T-helper 9 cell (primary cell): ENCODE measurements around the gene RPP14.
"Not testable (repeated sequence)": the region's sequence is repeated elsewhere in the genome, so short reads cannot be mapped to it uniquely, and the experiment has no call there.

ENCODE experiments used
- DNase-seq: peaks from one replicate; pipeline ENCODE4 v3.0.0-alpha.2; 2020
- total RNA-seq, 2 donors: gene quantifications; one replicate each; lab custom pipeline; 2026; lab: John Stamatoyannopoulos, UW

Gene RPP14
- total RNA-seq: 7.7 to 11.8 reads per million in 2 donors

- peak; percentile 99 for DNase-seq
These were observed at the start of gene RPP14, which contains the start of gene HTD2 for GRCh38 chr3:58305882-58306711. TSS of gene RPP14 (plus strand) at chr3:58306245. CDS start at chr3:58310330, 4,085 bp downstream. TSS of gene HTD2 (plus strand) at chr3:58306520. CDS start at chr3:58317614, 11,094 bp downstream.

DNA sequence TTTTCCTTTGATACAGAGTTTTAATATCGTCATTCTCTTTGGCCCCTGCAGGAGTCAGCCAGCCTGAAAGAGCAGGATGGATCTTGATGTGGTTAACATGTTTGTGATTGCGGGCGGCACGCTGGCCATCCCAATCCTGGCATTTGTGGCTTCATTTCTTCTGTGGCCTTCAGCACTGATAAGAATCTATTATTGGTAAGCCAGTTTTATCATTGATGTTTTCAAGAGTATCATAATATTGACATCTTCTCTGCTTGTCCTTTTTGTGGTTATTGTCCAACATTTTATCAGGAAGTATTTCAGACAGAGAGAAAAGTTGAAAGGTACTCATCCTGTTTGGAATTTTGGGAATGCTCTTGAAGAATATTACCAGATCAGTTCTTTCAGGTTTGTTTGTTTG lies 49.5 kb upstream of the RPP14 start:
- no peak for DNase-seq

DNA sequence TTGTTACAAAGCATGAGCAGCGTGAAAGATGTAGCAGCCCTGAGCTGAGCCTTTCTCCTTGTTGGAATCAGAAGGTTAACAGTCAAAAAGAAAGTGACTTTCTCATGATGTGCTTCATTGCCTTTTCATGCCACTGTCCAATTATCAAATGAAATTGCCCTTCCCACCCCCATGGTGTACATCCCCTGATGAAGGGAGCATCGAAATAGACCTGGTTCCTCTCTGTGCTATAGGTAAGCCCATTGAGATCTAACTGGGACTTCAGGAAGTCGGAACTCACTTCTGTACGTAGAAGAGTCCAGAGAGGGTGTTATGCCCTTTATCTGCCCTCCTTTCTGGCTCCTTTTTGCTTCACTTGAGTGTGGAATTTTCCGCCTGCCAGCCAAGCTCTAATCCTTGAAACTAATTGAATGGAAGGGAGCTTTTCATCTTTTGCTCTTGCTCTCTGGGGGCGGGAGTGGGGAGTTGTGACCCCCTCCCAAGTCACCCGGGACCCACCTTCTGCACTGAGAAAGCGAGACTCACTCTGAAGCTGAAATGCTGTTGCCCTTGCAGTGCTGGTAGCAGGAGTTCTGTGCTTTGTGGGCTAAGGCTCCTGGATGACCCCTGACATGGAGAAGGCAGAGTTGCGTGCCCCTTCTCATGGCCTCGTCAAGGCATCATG lies 47.5 kb upstream of the RPP14 start:
- DNase-seq: no peak

- no peak for DNase-seq
These were observed 45.7 kb upstream of the RPP14 start for GRCh38 chr3:58260261-58260731.

- DNase-seq: no peak
These were observed 45.3 kb upstream of the RPP14 start for GRCh38 chr3:58260733-58261132.

GRCh38 chr3:58261954-58262666 lies 43.9 kb upstream of the RPP14 start:
- no peak for DNase-seq

- no peak for DNase-seq
These were observed 39.5 kb upstream of the RPP14 start for GRCh38 chr3:58266577-58266976.

DNA sequence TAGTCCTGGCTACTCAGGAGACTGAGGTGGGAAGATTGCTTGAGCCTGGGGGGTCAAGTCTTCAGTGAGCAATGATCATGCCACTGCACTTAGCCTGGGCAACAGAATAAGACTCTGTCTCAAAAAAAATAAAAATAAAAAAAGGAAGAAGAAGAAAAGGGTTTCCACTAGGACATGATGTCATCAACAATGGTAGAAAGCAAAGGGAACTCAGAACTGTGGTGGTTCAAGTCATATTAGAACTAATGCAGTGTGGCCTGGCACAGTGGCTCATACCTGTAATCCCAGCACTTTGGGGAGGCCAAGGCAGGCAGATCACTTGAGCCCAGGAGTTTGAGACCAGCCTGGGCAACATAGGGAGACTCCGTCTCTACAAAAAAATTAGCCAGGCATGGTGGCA lies 38.5 kb upstream of the RPP14 start:
- not testable (repeated sequence) for DNase-seq

DNA sequence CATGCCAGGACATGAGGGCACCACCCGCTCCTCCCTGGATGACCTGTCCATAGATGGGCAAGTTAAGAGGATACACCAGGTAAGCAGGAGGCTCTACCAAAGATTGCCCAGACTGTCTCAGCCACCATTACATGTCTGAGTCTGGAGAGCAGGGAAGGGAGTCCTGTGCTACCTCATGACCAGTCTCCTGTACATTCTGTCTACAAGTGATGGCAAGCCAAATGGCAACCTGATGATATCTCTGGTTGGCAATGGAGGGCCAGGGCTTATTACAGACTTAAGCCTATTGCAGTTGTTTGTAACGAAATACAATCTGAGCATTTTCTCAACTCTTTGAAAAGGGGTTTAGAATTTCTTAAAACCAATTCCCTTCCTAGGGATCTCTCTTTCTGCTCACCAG lies 36.7 kb upstream of the RPP14 start:
- no peak for DNase-seq

GRCh38 chr3:58270485-58270884 lies 35.6 kb upstream of the RPP14 start:
- no peak for DNase-seq

GRCh38 chr3:58271901-58272501 lies 34.0 kb upstream of the RPP14 start:
- no peak for DNase-seq

- no peak for DNase-seq
These were observed 33.2 kb upstream of the RPP14 start for GRCh38 chr3:58272891-58273290.

GRCh38 chr3:58273362-58273761 lies 32.7 kb upstream of the RPP14 start:
- not testable (repeated sequence) for DNase-seq

DNA sequence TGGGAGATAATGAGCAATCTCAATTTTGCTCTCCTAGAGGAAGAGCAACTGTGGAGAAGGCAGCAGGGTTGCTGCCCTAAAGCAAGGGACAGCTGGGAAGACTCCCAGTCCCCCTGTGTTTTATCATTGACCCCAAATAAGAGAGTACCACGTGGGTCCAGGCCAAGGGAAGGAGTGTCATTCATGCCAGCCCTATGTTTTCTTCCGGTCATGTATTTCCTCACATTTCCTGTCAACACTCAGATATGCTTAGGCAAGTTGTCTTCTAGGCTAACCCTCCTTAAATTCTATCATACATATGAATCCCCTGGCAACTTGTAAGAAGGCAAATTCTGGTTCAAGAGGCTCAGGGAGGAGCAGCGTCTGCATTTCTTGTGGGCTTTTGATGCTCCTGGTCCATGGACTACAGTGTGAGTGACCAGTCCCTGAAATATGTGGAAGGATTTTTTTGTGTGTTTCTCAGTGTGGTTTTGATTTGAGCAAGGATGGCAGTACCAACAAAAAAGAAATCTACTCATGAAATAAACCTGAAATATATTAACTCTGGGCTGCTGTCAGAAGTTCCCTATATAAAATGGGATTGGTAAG lies 31.9 kb upstream of the RPP14 start:
- no peak for DNase-seq

- DNase-seq: no peak
These were observed 25.0 kb upstream of the RPP14 start for GRCh38 chr3:58281069-58281468.

DNA sequence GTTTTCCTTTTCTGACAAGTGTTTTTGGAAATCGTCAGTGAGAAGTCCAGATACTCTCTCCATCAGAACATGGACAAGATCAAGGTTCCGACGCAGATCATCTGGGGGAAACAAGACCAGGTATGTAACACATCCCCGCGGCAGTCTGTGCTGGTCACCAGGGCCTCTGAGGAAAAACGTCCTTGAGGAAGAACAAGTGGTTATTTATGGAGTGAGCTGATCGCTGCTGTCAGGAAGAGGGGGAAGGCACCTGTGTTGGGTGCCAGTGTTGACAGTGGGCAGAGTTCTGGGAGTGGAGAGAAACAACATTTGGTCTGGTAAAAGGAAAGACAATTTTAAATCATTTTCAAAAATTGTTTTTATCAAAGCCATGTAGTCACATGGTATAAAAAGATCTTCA lies 20.7 kb upstream of the RPP14 start:
- DNase-seq: no peak

DNA sequence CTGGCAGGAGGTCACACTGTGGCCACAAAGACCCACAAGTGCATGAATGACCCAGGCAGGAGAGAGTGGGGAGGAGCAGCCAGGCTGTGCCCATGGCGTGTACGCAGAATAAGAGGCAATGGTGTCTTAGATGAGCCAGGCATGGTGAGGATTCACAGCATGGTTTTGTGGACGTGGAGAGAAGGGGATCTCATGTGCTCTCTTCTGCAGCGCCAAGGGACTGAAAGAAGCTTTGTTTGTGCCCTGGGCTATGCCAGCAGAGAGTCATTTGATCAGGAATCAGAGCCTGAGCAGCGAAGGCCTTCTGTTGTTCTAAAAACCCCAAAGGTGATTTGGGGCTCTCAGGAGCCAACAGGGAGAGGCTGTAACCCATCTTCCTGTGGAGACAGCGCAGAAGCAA lies 18.7 kb upstream of the RPP14 start:
- DNase-seq: no peak

DNA sequence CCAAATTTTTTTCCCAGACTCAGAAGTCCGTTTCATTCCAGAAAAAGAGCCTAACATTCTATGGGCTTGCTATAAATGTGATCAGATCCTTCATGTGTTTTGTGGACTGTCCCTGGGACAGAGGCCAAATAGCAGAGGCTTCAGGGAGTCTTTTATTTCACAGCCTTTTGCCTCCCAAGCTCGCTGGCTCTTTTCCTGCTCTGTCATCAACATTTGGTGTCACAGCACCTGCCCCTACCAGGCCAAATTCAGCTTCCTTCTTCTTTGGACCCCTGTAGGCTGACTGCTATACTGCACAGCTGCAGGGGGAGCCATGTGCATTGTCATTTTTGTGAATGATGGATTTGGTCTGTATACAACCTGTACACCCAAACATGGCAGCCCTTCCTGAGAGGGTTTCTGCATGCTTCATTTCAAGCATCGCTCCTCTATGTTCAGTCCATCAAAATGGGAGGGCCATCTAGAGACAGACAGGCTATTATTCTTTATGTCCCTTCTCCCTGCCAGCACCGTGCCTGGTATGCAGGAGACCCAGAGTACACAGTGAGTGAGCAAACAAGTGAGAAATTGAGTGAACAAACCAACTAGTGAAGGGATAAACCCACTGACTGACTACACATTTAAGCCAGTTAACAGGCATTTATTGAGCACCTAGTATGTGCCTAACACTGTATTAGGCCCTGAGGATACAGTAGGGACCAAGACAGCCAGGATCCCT lies 17.9 kb upstream of the RPP14 start:
- DNase-seq: no peak

DNA sequence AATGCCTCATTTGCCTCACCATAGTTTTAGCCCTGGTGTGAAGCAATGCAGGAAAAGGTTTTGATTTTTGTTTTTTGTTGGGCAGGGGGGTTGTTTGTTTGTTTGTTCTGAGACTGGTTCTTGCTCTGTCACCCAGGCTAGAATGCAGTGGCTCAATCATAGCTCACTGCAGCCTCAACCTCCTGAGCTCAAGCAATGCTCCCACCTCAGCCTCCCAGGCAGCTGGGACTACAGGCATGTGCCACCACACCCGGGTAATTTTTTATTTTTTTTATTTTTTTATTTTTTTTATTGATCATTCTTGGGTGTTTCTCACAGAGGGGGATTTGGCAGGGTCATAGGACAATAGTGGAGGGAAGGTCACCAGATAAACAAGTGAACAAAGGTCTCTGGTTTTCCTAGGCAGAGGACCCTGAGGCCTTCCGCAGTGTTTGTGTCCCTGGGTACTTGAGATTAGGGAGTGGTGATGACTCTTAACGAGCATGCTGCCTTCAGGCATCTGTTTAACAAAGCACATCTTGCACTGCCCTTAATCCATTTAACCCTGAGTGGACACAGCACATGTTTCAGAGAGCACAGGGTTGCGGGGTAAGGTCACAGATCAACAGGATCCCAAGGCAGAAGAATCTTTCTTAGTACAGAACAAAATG lies 17.0 kb upstream of the RPP14 start:
- not testable (repeated sequence) for DNase-seq

DNA sequence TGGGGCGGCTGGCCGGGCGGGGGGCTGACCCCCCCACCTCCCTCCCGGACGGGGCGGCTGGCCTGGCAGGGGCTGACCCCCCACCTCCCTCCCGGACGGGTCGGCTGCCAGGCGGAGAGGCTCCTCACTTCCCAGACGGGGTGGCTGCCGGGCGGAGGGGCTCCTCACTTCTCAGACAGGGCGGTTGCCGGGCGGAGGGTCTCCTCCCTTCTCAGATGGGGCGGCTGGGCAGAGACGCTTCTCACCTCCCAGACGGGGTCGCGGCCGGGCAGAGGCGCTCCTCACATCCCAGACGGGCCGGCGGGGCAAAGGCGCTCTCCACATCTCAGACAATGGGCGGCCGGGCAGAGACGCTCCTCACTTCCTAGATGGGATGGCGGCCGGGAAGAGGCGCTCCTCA lies 15.6 kb upstream of the RPP14 start:
- DNase-seq: not testable (repeated sequence)

DNA sequence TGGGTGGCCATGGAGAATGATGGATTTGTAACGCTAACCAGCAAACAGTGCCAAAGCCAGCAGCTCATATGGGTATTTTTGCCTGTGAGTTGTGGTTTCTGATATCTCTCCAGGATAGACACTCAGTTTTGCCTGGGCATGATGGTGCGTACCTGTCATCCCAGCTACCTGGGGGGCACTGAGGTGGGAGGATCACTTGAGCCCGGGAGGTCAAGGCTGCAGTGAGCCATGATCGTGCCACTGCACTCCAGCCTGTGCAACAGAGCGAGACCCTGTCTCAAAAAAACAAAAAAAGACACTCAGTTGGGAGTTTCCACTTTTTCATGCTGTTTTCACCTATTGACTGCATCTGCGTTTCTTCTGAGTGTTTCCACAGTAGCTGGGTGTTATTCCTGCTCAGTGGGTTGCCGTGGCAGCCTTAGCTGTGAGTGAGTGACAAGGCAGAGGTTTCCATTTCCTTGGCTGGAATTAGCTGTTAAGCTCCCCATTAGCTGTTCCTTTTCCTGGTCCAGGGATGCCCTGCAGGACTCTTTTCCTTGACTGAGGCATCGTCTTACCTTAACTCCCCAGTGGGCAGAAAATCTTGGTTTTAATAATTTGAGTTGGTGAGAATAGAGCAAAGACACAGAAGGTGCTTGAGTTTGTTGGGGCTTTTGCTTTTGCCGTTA lies 14.2 kb upstream of the RPP14 start:
- no peak for DNase-seq
